PFSK-1 (cell line): ENCODE data around the gene RTCA.

Experiments
- POLR2AphosphoS5 ChIP-seq: IDR thresholded peaks from 2 replicates; pipeline ENCODE4 v1.6.1; 2012; ENCODE audit warnings: low read depth, mild to moderate bottlenecking, control low read depth, low read length, moderate library complexity
- SIN3A ChIP-seq: IDR thresholded peaks from 2 replicates; pipeline ENCODE4 v1.6.1; 2012; ENCODE audit warnings: mild to moderate bottlenecking, low read length, moderate library complexity, borderline replicate concordance; ENCODE audit not compliant: insufficient read depth
- TAF1 ChIP-seq: IDR thresholded peaks from 2 replicates; pipeline ENCODE4 v1.6.1; 2012; ENCODE audit warnings: low read length, control low read depth, borderline replicate concordance; ENCODE audit not compliant: insufficient read depth
- TF ChIP-seq, protein P1 (sequence below), 2 experiments: IDR thresholded peaks; 2 replicates each; pipeline versions ENCODE4 v1.6.1 to v1.8.0; 2011 to 2012; ENCODE audit warnings: low read depth in 2 of 2, low read length in 2 of 2, control low read depth in 1 of 2, inconsistent platforms in 1 of 2, mild to moderate bottlenecking in 1 of 2, moderate library complexity in 1 of 2; ENCODE audit not compliant: insufficient read depth in 1 of 2

DNA sequence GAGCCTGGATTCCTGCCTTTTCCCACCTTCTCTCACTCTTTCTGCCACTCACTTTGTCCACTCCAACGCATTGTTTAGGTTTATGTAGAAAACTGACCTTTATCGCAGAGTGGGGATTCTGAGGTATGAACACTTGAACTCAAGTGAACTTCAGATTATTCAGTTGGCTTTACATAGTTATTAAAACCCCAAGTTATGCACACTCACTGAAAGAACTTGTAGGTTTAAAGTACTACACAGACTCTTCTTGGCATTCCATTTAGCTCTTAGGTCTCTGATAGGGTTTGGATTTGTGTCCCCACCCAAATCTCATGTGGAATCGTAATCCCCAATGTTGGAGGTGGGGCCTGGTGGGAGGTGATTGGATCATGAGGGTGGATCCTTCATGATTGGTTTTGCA lies 39.9 kb downstream of the RTCA start:
- TF ChIP-seq POLR2AphosphoS5, result no peak
- TF ChIP-seq TAF1, result no peak
- TF ChIP-seq, protein P1, sequence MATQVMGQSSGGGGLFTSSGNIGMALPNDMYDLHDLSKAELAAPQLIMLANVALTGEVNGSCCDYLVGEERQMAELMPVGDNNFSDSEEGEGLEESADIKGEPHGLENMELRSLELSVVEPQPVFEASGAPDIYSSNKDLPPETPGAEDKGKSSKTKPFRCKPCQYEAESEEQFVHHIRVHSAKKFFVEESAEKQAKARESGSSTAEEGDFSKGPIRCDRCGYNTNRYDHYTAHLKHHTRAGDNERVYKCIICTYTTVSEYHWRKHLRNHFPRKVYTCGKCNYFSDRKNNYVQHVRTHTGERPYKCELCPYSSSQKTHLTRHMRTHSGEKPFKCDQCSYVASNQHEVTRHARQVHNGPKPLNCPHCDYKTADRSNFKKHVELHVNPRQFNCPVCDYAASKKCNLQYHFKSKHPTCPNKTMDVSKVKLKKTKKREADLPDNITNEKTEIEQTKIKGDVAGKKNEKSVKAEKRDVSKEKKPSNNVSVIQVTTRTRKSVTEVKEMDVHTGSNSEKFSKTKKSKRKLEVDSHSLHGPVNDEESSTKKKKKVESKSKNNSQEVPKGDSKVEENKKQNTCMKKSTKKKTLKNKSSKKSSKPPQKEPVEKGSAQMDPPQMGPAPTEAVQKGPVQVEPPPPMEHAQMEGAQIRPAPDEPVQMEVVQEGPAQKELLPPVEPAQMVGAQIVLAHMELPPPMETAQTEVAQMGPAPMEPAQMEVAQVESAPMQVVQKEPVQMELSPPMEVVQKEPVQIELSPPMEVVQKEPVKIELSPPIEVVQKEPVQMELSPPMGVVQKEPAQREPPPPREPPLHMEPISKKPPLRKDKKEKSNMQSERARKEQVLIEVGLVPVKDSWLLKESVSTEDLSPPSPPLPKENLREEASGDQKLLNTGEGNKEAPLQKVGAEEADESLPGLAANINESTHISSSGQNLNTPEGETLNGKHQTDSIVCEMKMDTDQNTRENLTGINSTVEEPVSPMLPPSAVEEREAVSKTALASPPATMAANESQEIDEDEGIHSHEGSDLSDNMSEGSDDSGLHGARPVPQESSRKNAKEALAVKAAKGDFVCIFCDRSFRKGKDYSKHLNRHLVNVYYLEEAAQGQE (IDR thresholded peaks at IDR 0.05; ENCODE audit: insufficient read depth in 1 of 2, low read depth in 2 of 2, low read length in 2 of 2), result no peak
- no peak for TF ChIP-seq SIN3A
